HG03060 (cell line): ENCODE measurements around the gene TMEM63C.

Experiments used
- ATAC-seq: cut with Tn5 transposase; IDR thresholded peaks from one replicate; pipeline ENCODE4 v1.9.1; 2021; ENCODE audit warnings: low read depth, moderate number of reproducible peaks; ENCODE audit not compliant: unreplicated experiment

TMEM63C gene

GRCh38 chr14:77195766-77196165, 14.2 kb downstream of the TMEM63C start:
- no peak for ATAC-seq

GRCh38 chr14:77197988-77198387, 16.4 kb downstream of the TMEM63C start:
- ATAC-seq: no peak

- ATAC-seq: no peak
Measured at GRCh38 chr14:77198561-77198960, 17.0 kb downstream of the TMEM63C start.

- no peak for ATAC-seq
Measured at GRCh38 chr14:77199590-77199989, 18.0 kb downstream of the TMEM63C start.

- no peak for ATAC-seq
Measured at GRCh38 chr14:77200406-77200985, 18.9 kb downstream of the TMEM63C start.

GRCh38 chr14:77201696-77202095, 20.1 kb downstream of the TMEM63C start:
- no peak for ATAC-seq

GRCh38 chr14:77203611-77204458, 22.2 kb downstream of the TMEM63C start:
- ATAC-seq: no peak

- ATAC-seq: no peak
Measured at GRCh38 chr14:77204459-77204771, 22.8 kb downstream of the TMEM63C start.

- no peak for ATAC-seq
Measured at GRCh38 chr14:77204907-77205306, 23.3 kb downstream of the TMEM63C start.

- no peak for ATAC-seq
Measured at GRCh38 chr14:77205566-77205965, 24.0 kb downstream of the TMEM63C start.

- ATAC-seq: no peak
Measured at GRCh38 chr14:77206261-77206824, 24.7 kb downstream of the TMEM63C start.

- no peak for ATAC-seq
Measured at GRCh38 chr14:77206877-77207389, 25.3 kb downstream of the TMEM63C start.

GRCh38 chr14:77208291-77208978, 26.8 kb downstream of the TMEM63C start:
- ATAC-seq: no peak

GRCh38 chr14:77208979-77209318, 27.4 kb downstream of the TMEM63C start:
- no peak for ATAC-seq

GRCh38 chr14:77212097-77212870, 30.7 kb downstream of the TMEM63C start:
- ATAC-seq: no peak

GRCh38 chr14:77212943-77213678, 31.5 kb downstream of the TMEM63C start:
- no peak for ATAC-seq

- no peak for ATAC-seq
Measured at GRCh38 chr14:77213679-77214016, 32.0 kb downstream of the TMEM63C start.

GRCh38 chr14:77214216-77214615, 32.6 kb downstream of the TMEM63C start:
- ATAC-seq: no peak

- ATAC-seq: no peak
Measured at GRCh38 chr14:77217551-77217950, 36.0 kb downstream of the TMEM63C start.

- ATAC-seq: no peak
Measured at GRCh38 chr14:77219591-77219990, 38.0 kb downstream of the TMEM63C start.
